NCI-H2029 treated with DMSO at 0.1 percent for 48 hours (cell line): Measurements from ENCODE around the gene ATP9A.

Experiments used
- DNase-seq: peaks from one replicate; lab custom pipeline; 2025; lab: John Stamatoyannopoulos, UW

The ATP9A gene

GRCh38 chr20:51627586-51627985 is 140.6 kb downstream of the ATP9A start:
- no peak for DNase-seq

- no peak for DNase-seq
Measured at GRCh38 chr20:51625105-51625504, 143.1 kb downstream of the ATP9A start.

GRCh38 chr20:51624157-51624731 is 143.9 kb downstream of the ATP9A start:
- no peak for DNase-seq

- no peak for DNase-seq
Measured at GRCh38 chr20:51623255-51623654, 144.9 kb downstream of the ATP9A start.

- DNase-seq, result no peak
Measured at GRCh38 chr20:51622004-51622874, 146.0 kb downstream of the ATP9A start.

- DNase-seq, result no peak
Measured at GRCh38 chr20:51620432-51620831, 147.8 kb downstream of the ATP9A start.

GRCh38 chr20:51616060-51616459 is 152.1 kb downstream of the ATP9A start:
- DNase-seq, result no peak

- DNase-seq, result no peak
Measured at GRCh38 chr20:51614687-51615086, 153.5 kb downstream of the ATP9A start.

GRCh38 chr20:51613580-51613979 is 154.6 kb downstream of the ATP9A start:
- no peak for DNase-seq

GRCh38 chr20:51612896-51613295 is 155.3 kb downstream of the ATP9A start:
- no peak for DNase-seq

GRCh38 chr20:51611625-51611890 is 156.6 kb downstream of the ATP9A start:
- DNase-seq, result no peak

GRCh38 chr20:51610761-51611624 is 157.2 kb downstream of the ATP9A start:
- no peak for DNase-seq

GRCh38 chr20:51610111-51610510 is 158.1 kb downstream of the ATP9A start:
- DNase-seq, result no peak

- DNase-seq, result no peak
Measured at GRCh38 chr20:51609251-51609650, 158.9 kb downstream of the ATP9A start.

- no peak for DNase-seq
Measured at GRCh38 chr20:51608061-51608460, 160.1 kb downstream of the ATP9A start.

- DNase-seq, result no peak
Measured at GRCh38 chr20:51607170-51607569, 161.0 kb downstream of the ATP9A start.

- no peak for DNase-seq
Measured at GRCh38 chr20:51604851-51605250, 163.3 kb downstream of the ATP9A start.

GRCh38 chr20:51602131-51602530 is 166.1 kb downstream of the ATP9A start:
- no peak for DNase-seq

GRCh38 chr20:51600950-51601349 is 167.2 kb downstream of the ATP9A start:
- no peak for DNase-seq

GRCh38 chr20:51600016-51600420 is 168.2 kb downstream of the ATP9A start:
- no peak for DNase-seq

- DNase-seq, result no peak
Measured at GRCh38 chr20:51598556-51598955, 169.6 kb downstream of the ATP9A start.

- no peak for DNase-seq
Measured at GRCh38 chr20:51597389-51598231, 170.6 kb downstream of the ATP9A start.
